Dermis lymphatic vessel endothelial cell (primary cell): ENCODE results near the gene TIMM50. TPM values are rescaled to one million over a fixed set of nuclear protein-coding genes. Genes with fewer than 3 reads are reported as not detected.

ENCODE experiments used
- total RNA-seq: library from RNA; depleted of rRNA; stranded (reverse); fragments of >200 nt; gene quantifications from 2 replicates; pipeline ENCODE4 v1.2.1, GENCODE V29; 2014

Gene TIMM50
- total RNA-seq = 35.5 and 38.6 TPM in 2 replicates

DNA sequence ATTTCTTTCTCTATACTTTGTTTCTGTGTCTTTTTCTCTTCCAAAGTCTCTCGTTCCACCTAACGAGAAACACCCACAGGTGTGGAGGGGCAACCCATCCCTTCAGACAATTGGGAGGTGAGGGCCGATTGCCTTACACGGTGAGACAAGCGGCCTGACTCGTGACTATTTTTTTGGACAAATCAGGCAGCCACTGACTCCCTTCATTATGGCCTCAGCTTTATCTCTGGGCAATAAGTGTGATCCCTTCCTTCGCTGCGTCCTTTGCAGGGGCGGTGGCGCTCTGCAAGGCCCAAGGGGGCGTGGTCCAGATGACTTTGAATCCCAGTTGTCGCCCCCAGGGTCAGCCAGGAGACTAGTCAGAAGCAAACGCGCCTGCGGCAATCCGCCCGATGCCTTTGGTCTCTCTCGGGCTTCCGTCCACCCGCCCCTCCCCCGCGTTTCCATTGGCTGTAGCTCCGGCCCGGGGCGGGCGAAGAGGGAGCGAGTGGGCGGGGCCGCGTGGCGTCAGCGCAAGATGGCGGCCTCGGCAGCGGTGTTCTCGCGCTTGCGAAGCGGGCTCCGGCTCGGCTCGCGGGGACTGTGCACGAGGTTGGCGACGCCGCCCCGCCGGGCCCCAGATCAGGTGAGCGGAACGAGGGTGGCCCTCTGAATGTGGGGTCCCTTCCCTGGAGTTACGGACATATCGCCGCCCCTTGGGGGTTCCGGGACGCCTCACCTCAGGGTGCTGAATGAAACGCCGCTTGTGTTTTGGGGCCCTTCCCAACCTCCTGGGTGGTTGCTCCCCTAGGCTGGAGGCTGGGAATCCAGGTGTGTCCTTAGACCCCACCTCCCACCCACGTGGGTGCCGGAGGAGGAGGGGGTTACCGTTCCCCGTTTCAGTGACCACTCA is at the start of gene TIMM50:
TIMM50 (plus strand) TSS at position 502 of the 892 bp plus-strand sequence; CDS start at position 518, 16 bp downstream.

DNA sequence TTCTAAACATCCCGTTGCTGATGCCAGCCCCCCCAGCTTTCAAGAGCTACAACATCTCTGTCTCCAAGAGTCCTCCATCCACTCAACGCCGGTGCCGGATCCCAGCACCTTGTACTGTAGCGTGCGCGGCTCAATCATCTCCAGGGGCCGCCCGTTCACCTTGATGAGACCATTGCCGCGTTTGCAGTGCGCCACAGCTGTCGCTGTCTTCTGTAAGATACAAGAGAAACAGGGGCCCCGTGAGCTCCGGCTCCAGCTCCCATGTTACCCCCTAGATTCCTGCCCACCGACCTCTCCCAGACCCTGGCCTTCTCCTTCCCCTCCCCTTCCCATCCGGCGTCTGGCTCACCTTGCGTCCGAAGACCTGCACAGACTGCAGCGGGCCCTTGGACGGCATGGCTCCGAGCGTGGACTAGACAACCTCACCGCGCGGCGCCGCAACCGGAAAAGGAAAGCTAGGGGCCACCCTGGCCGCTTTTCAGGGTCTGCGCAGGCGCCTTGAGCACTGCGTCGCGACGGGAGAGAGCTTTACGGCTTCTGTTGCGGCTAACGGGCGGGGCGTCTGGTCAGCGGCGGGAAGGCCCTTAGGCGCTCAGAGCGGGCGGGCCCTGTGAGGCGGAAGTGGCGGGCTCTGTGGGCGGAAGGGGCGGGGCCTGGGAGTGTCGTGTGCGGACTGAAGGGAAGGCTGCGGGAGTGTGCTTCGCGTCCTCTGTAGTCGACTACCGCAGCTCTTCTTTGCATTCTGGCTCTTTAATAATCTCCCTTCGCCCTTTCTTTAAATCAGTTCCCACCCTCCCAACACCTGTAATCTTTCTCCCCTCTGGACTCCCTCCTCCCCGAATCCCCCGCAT is 44.9 kb upstream of the TIMM50 start, which contains the start of gene RPS16:
RPS16 (minus strand) TSS at position 451 of the 851 bp plus-strand sequence; CDS start at position 397, 54 bp downstream.

DNA sequence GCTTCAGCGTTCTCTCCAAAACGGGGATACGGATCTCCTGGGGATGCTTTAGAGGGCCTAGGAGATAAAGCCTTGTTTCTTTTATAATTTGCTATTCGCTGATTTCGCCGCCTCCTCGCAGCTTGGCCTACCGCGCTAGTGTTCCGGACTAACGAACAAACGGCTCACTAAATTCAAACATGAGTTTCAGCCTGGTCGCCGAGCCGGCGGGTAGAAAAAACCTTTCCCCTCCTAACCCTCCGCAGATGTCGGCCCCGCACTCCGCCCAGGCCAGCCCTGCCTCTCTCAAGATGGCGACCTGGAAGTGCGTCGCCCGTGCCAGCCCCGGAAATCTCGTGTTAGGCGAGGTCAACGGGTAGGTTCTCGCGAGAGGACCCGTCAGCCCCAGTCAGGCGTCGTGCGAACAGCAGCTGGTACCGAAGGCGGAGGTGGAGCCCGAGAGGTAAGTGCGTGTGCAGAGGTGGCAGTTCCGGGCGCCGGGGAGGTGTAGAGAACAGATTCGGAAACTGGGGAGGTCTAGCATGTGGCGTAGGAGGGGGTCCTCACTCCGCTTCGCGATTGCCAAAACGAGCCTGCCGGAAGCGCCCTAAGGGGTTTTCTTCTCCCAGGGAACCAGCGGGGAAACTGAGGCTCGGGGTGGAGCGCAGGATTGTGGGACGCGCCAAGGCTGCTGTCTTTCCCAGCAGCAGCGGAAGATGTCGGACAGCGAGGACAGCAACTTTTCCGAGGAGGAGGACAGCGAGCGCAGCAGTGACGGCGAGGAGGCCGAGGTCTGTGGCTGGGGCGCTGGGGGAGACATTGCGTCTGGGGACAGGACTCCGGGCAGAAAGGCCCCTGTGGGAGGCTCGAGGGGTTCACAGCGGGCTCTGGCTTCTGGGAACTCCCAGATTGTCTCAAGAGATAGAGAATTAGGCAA is 35.2 kb upstream of the TIMM50 start, which contains the start of gene SUPT5H:
SUPT5H (plus strand) TSS at position 387 of the 916 bp plus-strand sequence; CDS start at position 696, 309 bp downstream.

DNA sequence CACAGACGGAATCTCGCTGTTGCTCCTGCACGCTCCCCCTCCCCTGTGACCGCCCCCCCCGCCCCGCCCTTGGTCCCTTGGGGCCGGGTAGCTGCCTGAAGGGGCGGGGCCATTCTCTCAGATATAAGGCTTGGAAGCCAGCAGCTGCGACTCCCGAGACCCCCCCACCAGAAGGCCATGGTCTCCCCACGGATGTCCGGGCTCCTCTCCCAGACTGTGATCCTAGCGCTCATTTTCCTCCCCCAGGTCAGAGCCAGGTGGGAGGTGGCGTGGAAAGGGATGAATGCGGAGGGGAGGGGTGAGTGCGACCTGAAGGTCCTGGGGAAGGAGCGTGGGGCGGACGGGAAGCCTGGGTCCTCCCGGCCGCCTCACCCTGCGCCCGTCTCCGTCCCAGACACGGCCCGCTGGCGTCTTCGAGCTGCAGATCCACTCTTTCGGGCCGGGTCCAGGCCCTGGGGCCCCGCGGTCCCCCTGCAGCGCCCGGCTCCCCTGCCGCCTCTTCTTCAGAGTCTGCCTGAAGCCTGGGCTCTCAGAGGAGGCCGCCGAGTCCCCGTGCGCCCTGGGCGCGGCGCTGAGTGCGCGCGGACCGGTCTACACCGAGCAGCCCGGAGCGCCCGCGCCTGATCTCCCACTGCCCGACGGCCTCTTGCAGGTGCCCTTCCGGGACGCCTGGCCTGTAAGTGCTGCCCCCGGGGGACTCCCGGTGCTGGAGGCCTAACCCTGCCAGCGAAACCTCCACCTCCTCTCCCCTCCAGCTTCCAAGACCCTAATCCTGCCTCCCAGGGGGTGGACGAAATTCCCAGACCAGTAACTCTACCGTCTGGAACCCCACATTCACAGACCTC is 18.4 kb downstream of the TIMM50 start, which contains the start of gene DLL3:
DLL3 (plus strand) TSS at position 150 of the 845 bp plus-strand sequence; CDS start at position 178, 28 bp downstream.

DNA sequence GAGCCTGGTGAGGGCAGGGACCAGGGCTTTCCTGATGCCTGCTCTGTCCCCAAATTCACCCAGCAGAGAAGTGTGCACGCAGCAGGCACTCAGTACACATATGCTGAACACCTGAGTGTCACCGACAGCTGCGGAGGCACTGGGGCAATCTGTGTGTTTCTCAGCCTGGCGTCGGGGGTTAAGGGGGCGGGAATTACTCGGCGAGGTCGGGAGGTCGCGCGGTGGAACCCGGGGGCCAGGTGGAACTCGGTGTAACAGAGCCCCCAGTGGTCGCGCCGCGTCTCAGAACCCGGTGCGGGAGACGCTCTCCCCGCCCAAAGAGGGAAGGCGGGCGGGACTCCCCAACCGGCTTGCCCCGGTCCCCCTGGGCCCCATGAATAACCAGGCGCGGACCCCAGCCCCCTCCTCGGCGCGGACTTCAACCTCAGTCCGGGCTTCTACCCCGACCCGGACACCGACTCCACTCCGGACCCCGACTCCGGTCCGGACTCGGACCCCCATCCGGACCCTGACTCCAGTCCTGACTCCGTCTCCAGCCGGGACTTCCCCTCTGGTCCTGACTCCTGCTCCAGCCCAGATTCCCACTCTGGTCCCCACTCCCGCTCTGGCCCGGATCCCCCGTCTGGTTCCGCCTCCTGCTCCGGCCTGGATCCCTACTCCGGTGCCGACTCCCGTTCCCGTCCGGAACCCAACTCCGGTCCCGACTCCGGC is 34.4 kb downstream of the TIMM50 start, which contains the start of gene SELENOV:
SELENOV (plus strand) TSS at position 300 of the 711 bp plus-strand sequence; CDS start at position 374, 74 bp downstream.

DNA sequence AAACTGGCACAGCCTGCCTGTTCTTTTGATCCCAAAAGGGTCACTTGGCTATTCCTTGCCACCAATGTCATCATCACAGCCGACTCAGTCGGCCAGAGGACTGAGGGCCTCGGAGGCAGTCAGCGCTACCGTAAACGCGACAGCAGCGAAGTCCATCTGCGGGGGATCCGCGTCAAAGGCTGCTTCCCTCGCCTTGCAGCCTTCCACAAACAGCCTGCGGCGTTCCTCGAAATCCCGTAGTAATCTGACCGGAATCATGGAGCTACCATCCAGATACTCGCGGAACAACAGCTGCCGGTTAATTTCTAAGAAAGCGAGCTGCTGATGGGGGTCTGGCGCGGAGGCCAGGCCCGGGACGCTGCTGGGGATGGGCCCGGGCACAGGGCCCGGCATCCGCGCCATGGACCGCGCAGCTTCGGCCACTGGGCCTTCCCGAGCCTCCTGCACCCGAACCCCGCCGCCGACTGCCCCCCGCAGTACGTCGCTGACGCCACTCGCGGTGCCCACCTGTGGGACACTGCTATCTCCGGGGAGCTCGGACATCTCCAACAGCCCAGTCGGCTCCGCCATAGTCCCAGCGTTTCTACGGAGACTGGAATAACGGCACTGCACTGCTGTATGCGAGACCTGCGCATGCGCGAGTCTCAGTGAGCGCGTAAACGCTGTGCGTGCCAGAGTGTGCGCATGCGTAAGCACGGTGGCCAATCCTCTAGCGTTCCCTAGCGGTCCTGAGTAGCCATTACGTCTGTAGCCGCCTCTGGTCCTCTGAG is 51.8 kb downstream of the TIMM50 start, which contains the start of gene EID2B:
EID2B (minus strand) TSS at position 620 of the 770 bp plus-strand sequence; CDS start at position 570, 50 bp downstream.

DNA sequence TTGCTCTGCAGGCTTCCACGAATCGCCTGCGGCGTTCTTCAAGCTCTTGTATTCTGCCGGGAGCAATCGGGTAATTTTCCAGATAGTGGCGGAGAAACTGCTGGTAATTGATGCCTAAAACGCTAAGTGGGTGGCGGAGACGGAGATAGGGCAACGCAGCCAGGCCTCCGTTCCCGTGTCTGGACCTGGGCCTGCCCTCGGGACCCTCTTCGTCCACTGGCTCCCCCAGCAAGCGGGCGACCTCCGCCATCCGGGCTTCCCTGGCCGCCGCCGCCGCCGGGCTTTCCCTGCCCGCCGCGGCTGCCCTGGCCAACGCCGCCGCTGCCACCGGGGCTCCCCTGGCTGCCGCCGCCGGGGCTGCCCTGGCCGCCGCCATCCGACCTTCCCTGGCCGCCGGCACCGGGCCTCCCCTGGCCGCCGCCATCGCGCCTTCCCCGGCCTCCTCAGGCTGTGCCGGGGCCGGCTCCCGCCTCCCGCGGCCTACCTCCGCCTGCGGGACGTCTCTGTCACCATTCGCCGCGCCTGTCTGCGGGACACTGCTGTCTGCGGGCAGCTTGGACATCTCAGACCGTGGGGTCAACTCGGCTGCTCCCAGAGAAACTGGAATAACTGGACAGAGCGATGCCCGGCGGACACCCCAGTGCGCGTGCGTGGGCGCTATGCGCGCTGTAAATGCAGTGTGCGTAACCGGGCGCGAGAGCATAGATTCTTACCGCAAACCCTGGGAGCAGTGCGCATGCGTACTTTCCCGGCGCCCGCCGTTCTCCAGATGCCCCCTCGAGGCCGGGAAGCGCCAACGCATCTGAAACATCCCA is 59.1 kb downstream of the TIMM50 start, which contains the start of gene EID2:
EID2 (minus strand) TSS at position 644 of the 815 bp plus-strand sequence; CDS start at position 562, 82 bp downstream.

Other genes starting within 250 kb of the TIMM50 start
- not detected in 2 replicates for gene IFNL3, start 235.8 kb upstream of the TIMM50 start, total RNA-seq
- gene IFNL4, start 232.0 kb upstream of the TIMM50 start, total RNA-seq = not detected in 2 replicates
- not detected in 2 replicates for gene IFNL2, start 212.4 kb upstream of the TIMM50 start, total RNA-seq
- not detected in 2 replicates for gene IFNL1, start 184.4 kb upstream of the TIMM50 start, total RNA-seq
- gene LRFN1, start 160.0 kb upstream of the TIMM50 start, total RNA-seq = 0.22 and 0.43 TPM in 2 replicates
- 326 and 329 TPM in 2 replicates for gene GMFG, start 144.8 kb upstream of the TIMM50 start, total RNA-seq
- gene SAMD4B, start 138.4 kb upstream of the TIMM50 start, total RNA-seq = 21.3 and 27.1 TPM in 2 replicates
- 23.8 and 24.8 TPM in 2 replicates for gene PAF1, start 89.7 kb upstream of the TIMM50 start, total RNA-seq
- 11.4 and 12.5 TPM in 2 replicates for gene MED29, start 89.5 kb upstream of the TIMM50 start, total RNA-seq
- gene ZFP36, start 74.0 kb upstream of the TIMM50 start, total RNA-seq = 2.0 and 7.6 TPM in 2 replicates
- 12.9 and 23.0 TPM in 2 replicates for gene PLEKHG2, start 68.2 kb upstream of the TIMM50 start, total RNA-seq
- gene RPS16, start 44.9 kb upstream of the TIMM50 start, total RNA-seq = 108 and 134 TPM in 2 replicates
- 37.2 and 42.9 TPM in 2 replicates for gene SUPT5H, start 35.3 kb upstream of the TIMM50 start, total RNA-seq
- gene DLL3, start 18.1 kb downstream of the TIMM50 start, total RNA-seq = 0.09 and 0.11 TPM in 2 replicates
- not detected in 2 replicates for gene SELENOV, start 34.3 kb downstream of the TIMM50 start, total RNA-seq
- 2.9 and 5.3 TPM in 2 replicates for gene EID2B, start 52.0 kb downstream of the TIMM50 start, total RNA-seq
- 13.5 and 15.0 TPM in 2 replicates for gene EID2, start 59.3 kb downstream of the TIMM50 start, total RNA-seq
- not detected in 2 replicates for gene LGALS13, start 121.7 kb downstream of the TIMM50 start, total RNA-seq
- gene LGALS16, start 175.1 kb downstream of the TIMM50 start, total RNA-seq = not detected in 2 replicates
- not detected in 2 replicates for gene LGALS14, start 223.6 kb downstream of the TIMM50 start, total RNA-seq